Measurements from ENCODE around the gene SPTBN4.
"Not testable (repeated sequence)": the region's sequence is repeated elsewhere in the genome, so short reads cannot be mapped to it uniquely, and the experiment has no call there.

Gene SPTBN4

DNA sequence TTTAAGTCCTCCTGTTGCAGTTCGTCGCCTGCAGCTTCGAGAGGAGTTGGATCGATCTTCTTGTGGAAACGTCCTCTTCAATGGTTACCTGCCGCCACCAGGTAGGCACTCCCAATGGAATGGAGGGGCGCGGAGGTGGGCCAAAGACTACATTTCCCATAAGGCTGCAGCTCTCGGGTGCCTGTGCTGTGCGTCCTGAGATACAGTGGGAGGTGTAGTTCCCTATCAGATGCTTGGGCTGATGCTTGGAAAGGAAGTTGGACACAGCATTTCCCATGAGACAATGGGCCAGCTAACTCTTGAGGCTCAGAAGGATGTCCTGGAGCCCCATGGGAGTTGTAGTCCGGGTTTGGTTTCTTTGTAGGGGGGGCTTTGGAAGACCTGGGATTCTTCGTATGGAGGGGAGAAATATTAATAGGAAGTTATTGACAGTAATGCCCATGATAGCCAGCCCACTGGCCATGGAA is 111.7 kb downstream of the SPTBN4 start:
- no peak for DNase-seq (ENCODE audit: low read depth, low spot score)
- no peak overlapping the region for H3K27ac ChIP-seq

DNA sequence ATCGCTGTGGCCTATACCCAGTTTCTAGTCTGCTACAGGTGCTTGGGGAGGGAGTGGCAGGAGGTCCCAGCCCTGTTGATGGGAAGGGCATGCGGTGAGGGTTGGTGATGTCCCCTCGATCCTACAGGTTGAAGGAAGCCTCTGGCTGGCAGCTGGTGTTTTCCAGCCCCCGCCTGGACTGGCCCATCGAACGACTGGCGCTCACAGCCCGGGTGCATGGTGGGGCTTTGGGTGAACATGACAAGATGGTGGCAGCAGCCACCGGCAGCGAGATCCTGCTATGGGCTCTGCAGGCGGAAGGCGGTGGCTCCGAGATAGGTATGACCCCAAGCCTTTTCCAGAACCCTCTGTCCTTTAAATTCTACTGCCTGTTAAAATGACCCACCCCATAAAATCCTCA is 113.8 kb downstream of the SPTBN4 start:
- DNase-seq (ENCODE audit: low read depth, low spot score) = no peak
- H3K27ac ChIP-seq = no peak overlapping the region

GRCh38 chr19:40581531-40581930 is 114.7 kb downstream of the SPTBN4 start:
- no peak overlapping the region for H3K27ac ChIP-seq
- DNase-seq (ENCODE audit: low read depth, low spot score) = no peak

DNA sequence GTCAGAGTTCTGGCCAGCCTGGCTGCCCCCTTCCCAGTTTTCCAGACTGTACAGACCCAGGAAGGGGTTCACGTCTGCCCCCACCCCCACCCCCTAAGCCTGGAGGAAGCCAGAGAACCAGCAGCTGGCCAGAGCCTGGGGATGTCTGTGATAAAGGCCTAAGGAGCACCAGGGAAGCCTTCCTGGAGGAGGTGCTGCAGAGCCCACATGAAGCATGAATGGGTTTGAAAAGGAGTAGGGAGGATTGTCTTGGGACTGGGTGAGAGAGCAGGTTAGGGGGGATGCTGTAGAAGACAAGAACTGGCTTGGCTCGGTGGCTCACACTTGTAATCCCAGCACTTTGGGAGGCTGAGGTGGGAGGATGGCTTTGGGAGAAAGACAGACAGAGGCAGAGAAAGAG is 115.7 kb downstream of the SPTBN4 start:
- no peak overlapping the region for H3K27ac ChIP-seq
- DNase-seq (ENCODE audit: low read depth, low spot score) = no peak

GRCh38 chr19:40583283-40583682 is 116.5 kb downstream of the SPTBN4 start:
- H3K27ac ChIP-seq = no peak overlapping the region
- DNase-seq (ENCODE audit: low read depth, low spot score) = no peak

GRCh38 chr19:40584007-40584406 is 117.2 kb downstream of the SPTBN4 start:
- no peak overlapping the region for H3K27ac ChIP-seq
- no peak for DNase-seq (ENCODE audit: low read depth, low spot score)

DNA sequence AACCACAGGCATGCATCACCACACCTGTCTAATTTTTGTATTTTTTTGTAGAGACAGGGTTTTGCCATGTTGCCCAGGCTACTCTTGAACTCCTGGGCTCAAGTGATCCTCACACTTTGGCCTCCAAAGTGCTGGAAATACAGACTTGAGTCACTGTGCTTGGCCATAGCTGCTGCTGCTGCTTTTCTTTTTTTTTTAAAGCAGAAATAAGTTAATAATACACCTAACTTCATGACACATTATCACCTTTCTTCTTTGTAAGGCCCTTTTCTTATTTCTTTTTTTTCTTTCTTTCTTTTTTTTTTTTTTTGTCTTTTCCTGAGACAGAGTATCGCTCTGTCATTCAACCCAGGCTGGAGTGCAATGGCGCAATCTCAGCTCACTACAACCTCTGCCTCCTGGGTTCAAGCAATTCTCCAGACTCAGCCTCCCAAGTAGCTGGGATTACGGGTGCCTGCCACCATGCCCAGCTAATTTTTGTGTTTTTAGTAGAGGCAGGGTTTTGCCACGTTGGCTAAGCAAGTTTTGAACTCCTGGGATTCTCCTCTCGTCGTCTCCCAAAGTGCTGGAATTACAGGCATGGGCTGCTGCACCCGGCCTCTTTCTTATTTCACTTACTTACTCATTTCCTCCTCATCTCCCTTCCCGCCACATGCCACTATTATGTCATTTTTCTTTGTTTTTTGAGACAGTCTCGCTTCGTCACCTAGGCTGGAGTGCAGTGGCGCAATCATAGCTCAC is 118.6 kb downstream of the SPTBN4 start:
- no peak for DNase-seq (ENCODE audit: low read depth, low spot score)
- H3K27ac ChIP-seq = peak overlapping the region; percentile 88

DNA sequence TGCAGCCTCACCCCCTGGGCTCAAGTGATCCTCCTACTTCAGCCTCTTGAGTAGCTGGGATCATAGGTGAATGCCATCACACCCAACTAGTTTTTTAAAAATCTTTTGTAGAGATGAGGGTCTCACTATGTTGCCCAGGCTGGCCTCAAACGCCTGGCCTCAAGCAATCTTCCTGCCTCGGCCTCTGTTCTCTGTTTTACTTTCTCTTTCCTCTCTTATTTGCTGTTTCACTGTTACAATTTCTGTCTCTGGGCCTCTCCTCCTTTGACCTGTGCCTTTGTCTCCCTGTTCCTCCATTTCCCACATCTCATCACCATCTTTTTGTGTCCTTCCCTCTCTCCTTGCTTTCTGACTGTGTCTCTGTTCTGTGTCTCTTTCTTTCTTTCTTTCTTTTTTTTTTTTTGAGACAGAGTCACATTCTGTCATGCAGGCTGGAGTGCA is 119.2 kb downstream of the SPTBN4 start:
- peak overlapping the region; percentile 88 for H3K27ac ChIP-seq
- no peak for DNase-seq (ENCODE audit: low read depth, low spot score)

- peak overlapping the region; percentile 88 for H3K27ac ChIP-seq
- no peak for DNase-seq (ENCODE audit: low read depth, low spot score)
Measured at GRCh38 chr19:40586611-40587010, 119.8 kb downstream of the SPTBN4 start.

- no peak for DNase-seq (ENCODE audit: low read depth, low spot score)
- no peak overlapping the region for H3K27ac ChIP-seq
Measured at GRCh38 chr19:40588110-40588854, 121.5 kb downstream of the SPTBN4 start.

DNA sequence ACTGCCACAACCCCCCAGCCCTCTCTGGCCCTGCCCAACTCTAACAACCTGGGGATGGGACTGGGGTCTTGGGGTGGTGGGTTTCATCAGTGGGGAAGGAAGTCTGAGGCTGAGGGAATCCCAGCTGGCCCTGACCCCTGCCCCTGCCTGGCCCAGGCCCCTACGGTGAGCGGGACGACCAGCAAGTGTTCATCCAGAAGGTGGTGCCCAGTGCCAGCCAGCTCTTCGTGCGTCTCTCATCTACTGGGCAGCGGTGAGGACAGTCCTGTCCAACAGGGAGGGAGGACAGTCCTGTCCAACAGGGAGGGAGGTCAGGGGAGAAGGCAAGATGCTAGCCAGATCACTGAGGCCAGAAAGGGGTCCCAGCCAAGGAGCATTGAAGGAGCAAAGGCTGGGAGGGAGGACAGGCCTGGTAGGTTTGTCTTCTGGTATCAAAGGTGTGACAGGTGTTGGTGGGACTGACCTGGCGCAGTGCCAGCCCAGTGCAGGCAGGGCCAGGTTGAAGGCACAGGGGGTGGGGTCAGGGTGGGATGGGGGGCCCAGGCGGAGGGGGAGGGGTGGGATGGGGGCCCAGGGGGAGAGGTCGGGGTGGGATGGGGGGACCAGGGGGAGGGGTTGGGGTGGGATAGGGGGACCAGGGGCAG is 122.2 kb downstream of the SPTBN4 start:
- no peak overlapping the region for H3K27ac ChIP-seq

GRCh38 chr19:40589591-40590429 is 123.0 kb downstream of the SPTBN4 start:
- DNase-seq (ENCODE audit: low read depth, low spot score) = no peak
- H3K27ac ChIP-seq = no peak overlapping the region

More for the DNA sequence above, 122.2 kb downstream of the SPTBN4 start:
- no peak for DNase-seq (ENCODE audit: low read depth, low spot score)

DNA sequence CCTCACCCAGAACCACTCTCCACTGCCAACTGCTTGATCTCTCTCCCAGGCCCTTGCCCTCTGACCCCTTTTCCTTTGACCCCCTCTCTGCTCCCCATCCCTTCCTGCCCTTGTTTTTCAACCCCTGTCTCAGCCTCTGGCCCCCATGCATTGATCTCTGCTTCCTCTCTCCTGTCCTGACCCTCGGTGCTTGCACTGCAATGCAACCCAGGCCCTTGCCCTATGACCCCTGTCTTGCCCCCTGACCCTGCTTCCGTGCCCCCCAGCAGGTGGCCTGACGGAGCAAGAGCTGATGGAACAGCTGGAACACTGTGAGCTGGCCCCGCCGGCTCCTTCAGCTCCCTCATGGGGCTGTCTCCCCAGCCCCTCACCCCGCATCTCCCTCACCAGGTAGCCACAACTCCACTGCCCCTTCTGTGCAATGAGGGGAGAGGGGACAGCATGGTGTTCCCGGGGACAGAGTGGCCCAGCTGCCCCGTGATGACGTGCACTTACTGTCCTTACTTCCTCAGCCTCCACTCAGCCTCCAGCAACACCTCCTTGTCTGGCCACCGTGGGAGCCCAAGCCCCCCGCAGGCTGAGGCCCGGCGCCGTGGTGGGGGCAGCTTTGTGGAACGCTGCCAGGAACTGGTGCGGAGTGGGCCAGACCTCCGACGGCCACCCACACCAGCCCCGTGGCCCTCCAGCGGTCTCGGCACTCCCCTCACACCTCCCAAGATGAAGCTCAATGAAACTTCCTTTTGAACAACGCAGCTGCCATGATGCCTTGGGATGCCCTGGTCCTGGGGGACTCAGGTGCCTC is 123.9 kb downstream of the SPTBN4 start:
- no peak for DNase-seq (ENCODE audit: low read depth, low spot score)
- no peak overlapping the region for H3K27ac ChIP-seq

DNA sequence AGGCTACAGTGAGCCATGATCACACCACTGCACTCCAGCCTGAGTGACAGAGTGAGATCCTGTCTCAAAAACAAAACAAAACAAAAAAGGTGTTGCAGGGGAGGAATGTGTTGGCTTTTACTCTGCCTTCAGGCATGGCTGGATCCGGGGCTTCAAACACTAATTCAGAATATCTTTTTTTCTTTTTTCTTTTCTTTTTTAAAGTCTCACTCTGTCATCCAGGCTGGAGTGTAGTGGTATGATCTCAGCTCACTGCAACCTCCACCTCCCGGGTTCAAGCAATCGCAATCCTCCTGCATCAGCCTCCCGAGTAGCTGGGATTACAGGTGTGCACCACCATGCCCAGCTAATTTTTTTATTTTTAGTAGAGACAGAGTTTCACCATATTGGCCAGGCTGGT is 124.9 kb downstream of the SPTBN4 start:
- not testable (repeated sequence) for H3K27ac ChIP-seq

DNA sequence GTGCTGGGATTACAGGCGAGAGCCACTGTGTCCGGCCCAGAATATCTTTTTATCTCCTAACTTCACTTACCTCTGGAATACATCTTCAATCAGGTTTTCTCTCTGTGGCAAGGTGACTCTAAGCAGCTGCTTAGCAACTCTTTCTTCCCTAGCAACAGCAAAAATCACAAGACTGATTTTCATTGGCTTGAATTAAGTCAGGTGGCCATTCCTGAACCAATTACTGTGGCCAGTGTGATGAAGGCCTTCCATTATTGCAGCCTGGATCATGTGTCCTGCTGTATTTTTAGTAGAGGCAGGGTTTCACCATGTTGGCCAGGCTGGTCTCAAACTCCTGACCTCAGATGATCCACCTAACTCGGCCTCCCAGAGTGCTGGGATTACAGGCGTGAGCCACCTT is 125.4 kb downstream of the SPTBN4 start:
- no peak for DNase-seq (ENCODE audit: low read depth, low spot score)
- no peak overlapping the region for H3K27ac ChIP-seq

More for the DNA sequence above, 124.9 kb downstream of the SPTBN4 start:
- DNase-seq (ENCODE audit: low read depth, low spot score) = not testable (repeated sequence)

- no peak overlapping the region for H3K27ac ChIP-seq
- DNase-seq (ENCODE audit: low read depth, low spot score) = no peak
Measured at GRCh38 chr19:40594255-40594654, 127.5 kb downstream of the SPTBN4 start.

- DNase-seq (ENCODE audit: low read depth, low spot score) = no peak
- no peak overlapping the region for H3K27ac ChIP-seq
Measured at GRCh38 chr19:40594657-40595091, 127.9 kb downstream of the SPTBN4 start.

- no peak for DNase-seq (ENCODE audit: low read depth, low spot score)
- no peak overlapping the region for H3K27ac ChIP-seq
Measured at GRCh38 chr19:40596608-40597328, 130.0 kb downstream of the SPTBN4 start.

Data from epithelial cell of prostate (primary cell).